Brain pericyte (primary cell): ENCODE measurements around the gene PIEZO1.

Experiments
- DNase-seq: peaks from one replicate; pipeline ENCODE4 v3.0.0-alpha.2; 2012; ENCODE audit warnings: low read depth, low spot score

PIEZO1 gene

GRCh38 chr16:88766975-88767374 is 18.0 kb downstream of the PIEZO1 start:
- no peak for DNase-seq

GRCh38 chr16:88764913-88765349 is 20.1 kb downstream of the PIEZO1 start:
- no peak for DNase-seq

GRCh38 chr16:88764080-88764479 is 20.9 kb downstream of the PIEZO1 start:
- no peak for DNase-seq

- DNase-seq = no peak
Measured at GRCh38 chr16:88763502-88764053, 21.4 kb downstream of the PIEZO1 start.

GRCh38 chr16:88762941-88763340 is 22.1 kb downstream of the PIEZO1 start:
- no peak for DNase-seq

GRCh38 chr16:88762258-88762870 is 22.7 kb downstream of the PIEZO1 start:
- DNase-seq = no peak

GRCh38 chr16:88761830-88762229 is 23.2 kb downstream of the PIEZO1 start:
- DNase-seq = no peak

GRCh38 chr16:88761143-88761534 is 23.9 kb downstream of the PIEZO1 start:
- DNase-seq = no peak

- no peak for DNase-seq
Measured at GRCh38 chr16:88760424-88761142, 24.4 kb downstream of the PIEZO1 start.

- no peak for DNase-seq
Measured at GRCh38 chr16:88759976-88760350, 25.1 kb downstream of the PIEZO1 start.

GRCh38 chr16:88759245-88759975 is 25.6 kb downstream of the PIEZO1 start:
- no peak for DNase-seq

GRCh38 chr16:88758944-88759244 is 26.1 kb downstream of the PIEZO1 start:
- DNase-seq = no peak

GRCh38 chr16:88758227-88758943 is 26.6 kb downstream of the PIEZO1 start:
- DNase-seq = no peak

- DNase-seq = no peak
Measured at GRCh38 chr16:88755745-88756443, 29.1 kb downstream of the PIEZO1 start.

- no peak for DNase-seq
Measured at GRCh38 chr16:88754912-88755744, 29.9 kb downstream of the PIEZO1 start.

- no peak for DNase-seq
Measured at GRCh38 chr16:88754109-88754911, 30.7 kb downstream of the PIEZO1 start.

GRCh38 chr16:88753602-88754001 is 31.4 kb downstream of the PIEZO1 start:
- no peak for DNase-seq

- DNase-seq = no peak
Measured at GRCh38 chr16:88753191-88753590, 31.8 kb downstream of the PIEZO1 start.

GRCh38 chr16:88752386-88753002 is 32.5 kb downstream of the PIEZO1 start:
- DNase-seq = no peak
